ENCODE measurements around the gene SPACA4. TPM values are rescaled to one million over a fixed set of nuclear protein-coding genes. Genes with fewer than 3 reads are reported as not detected.

Gene SPACA4
- polyA plus RNA-seq, 1 donor (not counting 4 experiments of a cell fraction or from before 2014, with no cell fraction given): 0.08 TPM

DNA sequence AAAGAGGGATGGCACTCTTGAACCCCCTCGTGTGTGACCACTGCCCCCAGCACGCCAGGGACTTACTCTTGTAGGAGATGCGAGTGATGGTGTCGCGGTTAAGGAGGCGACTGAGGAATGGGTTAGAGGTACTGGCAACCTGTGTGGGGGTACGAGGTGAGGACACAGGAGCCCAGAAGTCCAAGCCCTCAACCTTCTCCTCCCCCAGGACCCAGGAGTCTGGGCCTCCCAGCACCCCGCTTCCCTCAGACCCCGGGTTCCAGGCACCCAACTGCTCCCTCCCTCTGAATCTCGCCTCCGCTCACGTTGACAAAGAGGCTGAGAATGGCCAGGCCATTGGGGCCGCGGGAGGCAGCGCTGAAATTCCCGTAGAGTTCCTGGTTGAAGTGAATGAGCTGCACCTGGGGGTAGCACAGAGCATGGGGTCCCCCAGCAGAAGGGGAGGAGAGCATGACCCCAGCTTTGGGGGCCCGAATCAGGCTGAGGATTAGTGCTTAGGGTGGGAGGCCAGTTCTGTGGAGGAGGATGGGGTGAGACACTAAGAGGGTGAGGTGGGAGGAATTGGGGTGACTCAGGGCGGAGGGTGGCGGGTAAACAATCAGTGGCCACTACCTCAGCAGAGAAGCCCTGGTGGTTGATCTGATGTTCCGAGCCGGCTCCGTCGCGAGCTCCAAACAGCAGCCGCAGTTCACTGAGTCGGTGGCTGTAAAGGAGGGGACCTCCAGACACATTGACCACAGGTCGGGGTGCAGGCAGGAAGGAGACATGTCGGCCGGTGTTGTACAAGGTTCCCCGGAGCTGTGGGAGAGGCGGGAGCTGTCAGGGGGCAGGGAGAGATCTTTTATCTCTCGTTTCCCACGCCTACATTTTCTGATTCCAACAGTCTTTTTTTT, 33.2 kb downstream of the SPACA4 start:
- H3K9ac ChIP-seq (ENCODE audit: control insufficient read depth, extremely low read depth, insufficient read depth, low read length): peak overlapping the region; percentile 50

DNA sequence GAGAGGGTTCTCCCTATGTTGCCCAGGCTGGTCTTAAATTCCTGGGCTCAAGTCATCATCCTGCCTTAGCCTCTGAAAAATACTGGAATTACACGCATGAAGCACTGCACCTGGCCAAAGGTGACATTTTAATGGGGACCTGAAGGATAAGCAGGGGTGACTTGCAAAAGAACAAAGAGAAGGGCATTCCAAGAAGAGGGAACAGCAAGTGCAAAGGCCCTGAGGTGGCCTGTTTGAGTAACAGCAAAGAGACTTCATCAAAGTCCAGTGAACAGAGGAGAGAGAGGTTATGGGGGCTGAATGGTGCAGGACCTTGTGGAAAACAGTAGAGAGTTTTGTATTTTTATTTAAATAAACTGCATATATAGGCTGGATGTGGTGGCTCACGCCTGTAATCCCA, 35.3 kb downstream of the SPACA4 start:
- FAIRE-seq: no peak
- Histone ChIP-seq H3K4me2 (ENCODE audit: control insufficient read depth, extremely low read depth, insufficient read depth, low read depth, low read length) (no peak overlapping the region), H3K36me3 (ENCODE audit: control insufficient read depth in 2 of 2, extremely low read depth in 1 of 2, insufficient read depth in 2 of 2, low read length in 2 of 2) (no peaks in the 10 kb centered on the region), H3K9me3 (ENCODE audit: control insufficient read depth, low read depth, low read length) (no peaks in the 10 kb centered on the region), H3K4me3 (ENCODE audit: control insufficient read depth in 2 of 3, extremely low read depth in 1 of 3, insufficient read depth in 2 of 3, low read depth in 1 of 3, low read length in 3 of 3) (no peak overlapping the region), H3K79me2 (ENCODE audit: control insufficient read depth, insufficient read depth, low read length) (no peaks in the 10 kb centered on the region), H4K20me1 (ENCODE audit: control insufficient read depth, extremely low read depth, insufficient read depth, low read length) (no peaks in the 10 kb centered on the region), H3K4me1 (ENCODE audit: control insufficient read depth, extremely low read depth, insufficient read depth, low read length) (peaks cover 29% of the 10 kb centered on the region), H3K27ac (ENCODE audit: control insufficient read depth, insufficient read depth, low read length) (no peak overlapping the region), H2AFZ (ENCODE audit: control insufficient read depth, low read length) (no peak overlapping the region), H3K27me3 (ENCODE audit: control insufficient read depth, extremely low read depth, insufficient read depth, low read length) (peaks cover 5% of the 10 kb centered on the region), H3K9ac (ENCODE audit: control insufficient read depth, extremely low read depth, insufficient read depth, low read length) (no peak overlapping the region), H3K9me1 (ENCODE audit: control insufficient read depth, extremely low read depth, insufficient read depth, low read length) (no peaks in the 10 kb centered on the region)
- dilution Hi-C loops (cut with MboI; ENCODE audit: extremely low pct_ligation_motif_present, low sequenced_read_pairs): no loop called here
- TF ChIP-seq EZH2 (IDR thresholded peaks at IDR 0.05; ENCODE audit: low read length): no peak
- TF ChIP-seq, protein P1, sequence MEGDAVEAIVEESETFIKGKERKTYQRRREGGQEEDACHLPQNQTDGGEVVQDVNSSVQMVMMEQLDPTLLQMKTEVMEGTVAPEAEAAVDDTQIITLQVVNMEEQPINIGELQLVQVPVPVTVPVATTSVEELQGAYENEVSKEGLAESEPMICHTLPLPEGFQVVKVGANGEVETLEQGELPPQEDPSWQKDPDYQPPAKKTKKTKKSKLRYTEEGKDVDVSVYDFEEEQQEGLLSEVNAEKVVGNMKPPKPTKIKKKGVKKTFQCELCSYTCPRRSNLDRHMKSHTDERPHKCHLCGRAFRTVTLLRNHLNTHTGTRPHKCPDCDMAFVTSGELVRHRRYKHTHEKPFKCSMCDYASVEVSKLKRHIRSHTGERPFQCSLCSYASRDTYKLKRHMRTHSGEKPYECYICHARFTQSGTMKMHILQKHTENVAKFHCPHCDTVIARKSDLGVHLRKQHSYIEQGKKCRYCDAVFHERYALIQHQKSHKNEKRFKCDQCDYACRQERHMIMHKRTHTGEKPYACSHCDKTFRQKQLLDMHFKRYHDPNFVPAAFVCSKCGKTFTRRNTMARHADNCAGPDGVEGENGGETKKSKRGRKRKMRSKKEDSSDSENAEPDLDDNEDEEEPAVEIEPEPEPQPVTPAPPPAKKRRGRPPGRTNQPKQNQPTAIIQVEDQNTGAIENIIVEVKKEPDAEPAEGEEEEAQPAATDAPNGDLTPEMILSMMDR (optimal IDR thresholded peaks at IDR 0.05 in 1 of 3, IDR thresholded peaks at IDR 0.05 in 1 of 3, conservative IDR thresholded peaks at IDR 0.05 in 1 of 3; ENCODE audit: extremely low read depth in 1 of 3, insufficient read depth in 2 of 3, low read length in 3 of 3): no peak
- no peak for DNase-seq (ENCODE audit: low read depth, low spot score)

More for the DNA sequence above, 33.2 kb downstream of the SPACA4 start:
- Histone ChIP-seq H3K9me1 (ENCODE audit: control insufficient read depth, extremely low read depth, insufficient read depth, low read length) (no peaks in the 10 kb centered on the region), H3K36me3 (ENCODE audit: control insufficient read depth in 2 of 2, extremely low read depth in 1 of 2, insufficient read depth in 2 of 2, low read length in 2 of 2) (no peaks in the 10 kb centered on the region), H3K27me3 (ENCODE audit: control insufficient read depth, extremely low read depth, insufficient read depth, low read length) (no peaks in the 10 kb centered on the region), H2AFZ (ENCODE audit: control insufficient read depth, low read length) (peak overlapping the region; percentile 90), H3K27ac (ENCODE audit: control insufficient read depth, insufficient read depth, low read length) (no peak overlapping the region), H3K4me1 (ENCODE audit: control insufficient read depth, extremely low read depth, insufficient read depth, low read length) (peaks cover 33% of the 10 kb centered on the region), H3K4me2 (ENCODE audit: control insufficient read depth, extremely low read depth, insufficient read depth, low read depth, low read length) (peak overlapping the region; percentile 71), H3K79me2 (ENCODE audit: control insufficient read depth, insufficient read depth, low read length) (no peaks in the 10 kb centered on the region), H4K20me1 (ENCODE audit: control insufficient read depth, extremely low read depth, insufficient read depth, low read length) (no peaks in the 10 kb centered on the region), H3K9me3 (ENCODE audit: control insufficient read depth, low read depth, low read length) (no peaks in the 10 kb centered on the region), H3K4me3 (ENCODE audit: control insufficient read depth in 2 of 3, extremely low read depth in 1 of 3, insufficient read depth in 2 of 3, low read depth in 1 of 3, low read length in 3 of 3) (peak overlapping the region in 2 of 3 experiments; percentile 38 to 46)
- TF ChIP-seq, protein P1 (optimal IDR thresholded peaks at IDR 0.05 in 1 of 3, IDR thresholded peaks at IDR 0.05 in 1 of 3, conservative IDR thresholded peaks at IDR 0.05 in 1 of 3; ENCODE audit: extremely low read depth in 1 of 3, insufficient read depth in 2 of 3, low read length in 3 of 3): no peak
- TF ChIP-seq EZH2 (IDR thresholded peaks at IDR 0.05; ENCODE audit: low read length): no peak
- no peak for FAIRE-seq
- no peak for DNase-seq (ENCODE audit: low read depth, low spot score)
- dilution Hi-C loops (cut with MboI; ENCODE audit: extremely low pct_ligation_motif_present, low sequenced_read_pairs): no loop called here
